D341Med (cell line): ENCODE data around the gene UNC93A.
A peak's percentile ranks its signal among the peaks of the same experiment; 100 is the strongest.
"Not testable (repeated sequence)": the region's sequence is repeated elsewhere in the genome, so short reads cannot be mapped to it uniquely, and the experiment has no call there.

Source experiments
- DNase-seq: peaks from one replicate; pipeline ENCODE4 v3.0.0; 2012; ENCODE audit warnings: low spot score

UNC93A gene

DNA sequence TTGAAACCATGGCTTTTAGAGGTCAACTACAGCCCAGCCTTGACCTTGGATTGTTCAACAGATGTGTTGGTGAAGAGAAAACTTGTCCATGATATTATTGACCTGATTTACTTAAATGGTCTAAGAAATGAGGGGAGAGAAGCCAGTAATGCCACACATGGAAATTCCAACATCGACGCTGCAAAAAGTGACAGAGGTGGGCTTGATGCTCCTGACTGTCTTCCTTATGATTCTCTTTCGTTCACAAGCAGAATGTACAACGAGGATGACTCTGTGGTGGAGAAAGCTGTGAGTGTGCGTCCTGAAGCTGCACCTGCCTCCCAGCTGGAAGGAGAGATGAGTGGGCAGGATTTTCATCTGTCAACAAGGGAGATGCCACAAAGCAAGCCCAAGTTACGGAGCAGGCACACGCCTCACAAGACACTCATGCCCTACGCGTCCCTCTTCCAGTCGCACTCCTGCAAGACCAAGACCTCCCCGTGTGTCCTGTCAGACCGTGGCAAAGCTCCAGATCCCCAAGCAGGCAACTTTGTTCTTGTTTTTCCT lies 50.0 kb downstream of the UNC93A start:
- DNase-seq, result no peak

DNA sequence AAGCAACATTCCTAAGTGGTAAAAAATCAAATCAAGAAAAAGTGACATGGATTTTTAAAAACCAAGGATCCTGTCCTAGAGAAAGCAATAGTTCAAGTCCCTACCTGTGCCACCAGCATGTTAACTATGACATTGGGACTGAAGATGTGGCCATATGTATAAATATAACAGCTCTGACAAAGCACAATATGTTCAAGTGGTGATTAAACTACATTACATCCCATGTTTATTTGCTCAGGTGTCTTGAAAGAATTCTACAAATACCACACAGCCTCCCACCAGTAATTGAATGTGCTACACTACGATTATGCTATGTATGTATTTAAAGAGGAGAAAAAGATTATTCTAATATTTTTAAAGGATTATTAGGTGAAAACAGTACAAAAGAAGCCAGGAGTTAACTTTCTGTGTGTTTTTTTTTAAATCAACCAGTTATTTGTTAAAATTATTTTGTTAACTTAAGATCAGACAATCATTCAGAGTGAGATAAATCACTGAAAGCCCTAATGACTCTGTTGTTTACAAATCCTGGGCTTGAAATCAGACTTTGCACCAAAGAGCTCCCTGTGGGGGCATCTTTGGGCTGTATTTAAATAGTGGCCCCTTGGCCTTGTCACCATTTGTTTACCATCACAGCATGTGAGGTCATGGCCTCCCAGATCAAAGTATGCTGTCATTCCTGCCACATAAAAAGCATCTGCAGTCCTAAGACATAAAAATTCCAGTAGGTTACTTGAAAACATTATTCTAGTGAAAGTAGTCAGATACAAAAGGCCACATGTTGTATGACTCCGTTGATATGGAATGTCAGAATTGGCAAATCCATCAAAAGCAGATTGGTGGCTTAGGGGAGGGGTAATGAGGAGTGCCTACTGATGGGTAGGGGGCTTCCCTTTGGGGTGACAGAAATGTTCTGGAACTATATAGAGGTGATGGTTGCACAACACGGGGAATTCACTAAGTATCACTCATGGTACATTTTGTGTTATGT lies 50.8 kb downstream of the UNC93A start:
- no peak for DNase-seq

DNA sequence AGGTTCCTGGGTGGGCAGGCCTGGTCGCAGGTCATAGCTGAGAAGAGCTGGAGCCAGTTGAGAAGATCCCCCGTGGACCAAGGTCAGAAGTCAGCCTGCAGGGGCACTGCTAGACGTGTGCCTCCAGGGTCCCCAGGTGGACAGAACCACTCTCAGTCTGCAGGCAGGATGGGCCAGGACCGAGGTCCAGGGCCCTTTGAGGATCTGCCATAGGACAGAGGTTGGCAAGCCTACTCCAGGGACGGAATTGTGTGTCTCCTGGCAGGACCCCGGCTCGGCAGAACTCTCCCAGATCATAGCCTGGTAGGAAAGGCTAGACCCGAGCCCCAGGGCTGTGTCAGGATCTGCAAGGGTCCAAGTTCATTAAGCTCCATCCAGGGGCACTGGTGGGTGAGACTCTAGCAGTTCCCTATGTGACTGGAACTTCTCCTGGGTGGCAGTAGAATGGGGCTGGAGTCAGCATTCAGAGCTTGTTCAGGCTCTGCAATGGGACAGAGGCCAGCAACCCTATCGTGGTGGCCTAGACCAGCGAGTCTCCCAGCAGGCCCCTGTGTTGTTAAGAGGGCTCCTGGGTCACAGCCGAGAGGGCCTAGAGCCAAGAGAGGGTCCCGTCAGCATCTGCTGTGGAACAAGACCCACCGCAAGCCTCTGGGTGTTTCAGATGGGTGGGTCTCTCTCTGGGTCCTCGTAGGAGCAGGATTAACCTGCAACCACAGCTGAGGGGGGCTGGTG lies 51.9 kb downstream of the UNC93A start:
- DNase-seq, result no peak

DNA sequence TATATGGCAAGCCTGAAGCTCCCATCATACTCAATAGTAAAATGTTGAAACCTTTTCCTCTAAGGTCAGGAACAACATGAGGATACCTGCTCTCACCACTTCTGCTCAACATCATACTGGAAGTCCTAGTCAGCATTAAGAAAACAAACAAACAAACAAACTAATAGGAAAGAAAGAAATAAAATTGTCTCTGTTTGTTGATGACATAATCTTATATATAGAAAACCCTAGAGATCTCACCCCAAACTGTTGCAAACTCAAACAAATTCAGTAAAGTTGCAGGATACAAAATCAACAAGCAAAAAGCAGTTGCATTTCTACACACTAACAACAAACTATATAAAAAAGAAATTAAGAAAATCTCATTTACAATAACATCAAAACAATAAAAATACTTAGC lies 54.2 kb downstream of the UNC93A start:
- DNase-seq, result no peak

DNA sequence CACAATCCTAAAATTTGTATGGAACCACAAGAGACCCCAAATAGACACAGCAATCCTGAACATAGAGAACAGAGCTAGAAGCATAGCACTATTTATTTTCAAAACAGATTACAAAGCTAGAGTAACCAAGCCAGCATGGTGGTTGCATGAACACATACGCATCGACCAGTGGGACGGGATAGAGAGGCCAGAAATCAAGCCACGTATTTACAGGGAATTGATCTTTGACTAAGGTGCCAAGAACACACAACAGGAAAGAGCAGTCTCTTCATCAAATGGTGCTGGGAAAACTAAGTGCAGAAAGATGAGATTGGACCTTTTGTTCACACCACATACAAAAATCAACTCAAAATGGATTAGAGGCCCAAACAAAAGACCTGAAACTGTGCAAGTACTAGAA lies 54.8 kb downstream of the UNC93A start:
- no peak for DNase-seq

DNA sequence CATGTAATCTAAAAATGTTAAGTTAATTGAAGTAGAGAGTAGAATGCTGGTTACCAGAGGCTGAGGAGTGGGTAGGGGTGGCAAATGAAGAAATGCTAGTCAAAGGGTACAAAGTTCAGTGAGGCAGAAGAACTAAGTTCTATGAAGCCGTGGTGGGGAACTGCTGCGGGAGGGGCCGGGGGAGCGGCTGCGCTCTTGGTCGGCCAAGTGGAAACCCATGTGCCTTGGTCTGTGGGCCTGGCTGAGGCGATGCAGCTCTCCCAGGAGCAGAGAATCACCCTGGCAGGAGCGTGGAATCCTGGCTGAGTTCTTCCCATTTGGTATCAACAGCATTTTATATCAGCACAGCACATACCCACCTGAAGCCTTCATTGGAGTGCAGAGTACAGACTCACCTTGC lies 56.1 kb downstream of the UNC93A start:
- no peak for DNase-seq

DNA sequence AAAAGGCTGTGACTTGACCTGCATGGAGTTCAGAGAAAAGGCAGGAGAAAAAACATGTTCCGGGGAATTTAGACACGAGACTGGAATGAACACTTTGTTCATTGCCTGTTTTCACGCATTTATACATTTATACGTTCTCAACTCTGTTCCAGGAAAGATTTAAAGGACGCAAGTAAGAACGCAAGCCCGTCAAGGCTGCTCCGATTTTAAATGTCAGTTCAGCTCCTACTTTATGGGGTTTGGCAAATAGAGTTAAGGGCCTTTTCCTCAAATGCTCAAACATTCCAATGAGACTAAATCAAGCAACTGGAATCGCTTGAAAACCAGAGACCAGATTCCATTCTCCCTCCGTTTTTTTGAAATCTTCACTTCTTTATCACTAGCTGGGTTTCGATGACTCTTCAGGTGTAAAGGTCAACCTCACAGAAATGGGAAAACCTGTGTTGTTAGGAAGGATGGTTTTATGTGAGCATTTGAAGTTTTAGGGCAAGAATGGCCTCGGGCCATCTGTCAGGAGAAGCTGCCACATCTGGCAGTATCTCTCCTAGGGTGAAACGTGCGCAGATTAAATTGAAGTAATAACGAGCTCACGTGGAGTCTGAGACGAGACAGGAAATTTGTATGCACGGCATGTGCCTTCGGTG lies 58.6 kb downstream of the UNC93A start:
- DNase-seq, result no peak

DNA sequence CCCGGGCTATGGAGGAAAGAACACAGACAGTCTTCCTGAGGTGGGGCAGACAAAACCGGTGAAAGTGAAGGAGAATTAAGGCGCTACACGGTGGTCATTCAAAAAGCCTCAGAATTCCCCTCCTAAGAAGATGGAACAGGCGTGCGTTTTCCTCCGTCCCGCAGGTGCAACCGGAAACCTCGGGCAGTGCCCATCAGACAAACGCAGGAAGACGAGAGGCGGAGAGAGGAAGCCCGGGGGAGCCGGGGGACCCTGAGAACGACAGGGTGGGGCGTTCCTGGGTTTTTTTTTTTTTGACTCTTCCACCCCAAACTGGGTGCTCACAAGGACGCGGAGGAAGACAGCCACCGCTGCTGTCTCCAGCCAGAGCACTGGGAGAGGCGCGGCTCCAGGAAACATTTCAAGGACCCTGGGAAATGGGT lies 59.2 kb downstream of the UNC93A start:
- no peak for DNase-seq

DNA sequence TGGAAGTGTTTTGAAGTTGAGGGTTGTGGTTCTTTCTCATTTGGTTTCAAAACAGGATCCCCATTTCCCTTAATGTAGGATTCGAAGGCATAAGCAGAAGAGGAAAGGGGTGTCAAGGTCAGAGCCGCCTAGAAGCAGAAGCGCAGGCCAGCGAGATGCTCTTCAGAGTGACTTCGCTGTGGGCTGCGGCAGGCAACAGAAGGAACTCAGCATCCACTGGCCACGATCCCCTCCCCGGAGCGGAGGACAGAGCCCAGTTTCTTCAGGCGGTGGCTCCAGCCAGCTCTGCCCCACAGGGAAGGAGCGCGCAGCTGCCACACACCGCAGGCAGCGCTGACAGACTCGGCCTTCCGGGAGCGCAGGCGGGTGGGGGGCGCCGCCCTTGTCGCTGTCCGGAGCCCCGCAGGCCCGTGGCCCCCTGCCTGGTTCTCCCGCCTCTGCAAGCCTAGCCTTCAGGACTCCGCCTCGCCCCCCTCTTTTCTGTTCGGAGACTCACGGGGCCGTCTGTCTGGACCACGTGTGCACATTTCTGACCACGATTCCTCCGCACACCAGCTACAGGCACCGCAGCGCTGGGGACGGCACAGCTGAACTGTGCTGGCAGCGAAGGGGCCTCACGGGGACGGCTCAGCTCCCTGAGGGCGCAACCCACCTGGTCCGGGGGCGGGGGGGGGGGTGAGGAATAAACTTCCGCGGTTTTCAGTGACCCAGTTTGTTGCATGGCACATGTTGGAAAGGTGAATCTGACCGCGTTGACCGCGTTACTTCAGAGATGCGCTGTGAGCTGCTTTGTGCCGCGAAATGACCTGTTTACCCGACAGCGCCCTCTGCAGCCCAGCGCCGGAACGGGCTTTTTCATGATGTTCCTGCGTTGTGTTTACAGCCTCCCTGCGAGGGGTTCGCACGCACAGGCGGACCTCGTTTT lies 59.9 kb downstream of the UNC93A start:
- DNase-seq, result peak; percentile 59

DNA sequence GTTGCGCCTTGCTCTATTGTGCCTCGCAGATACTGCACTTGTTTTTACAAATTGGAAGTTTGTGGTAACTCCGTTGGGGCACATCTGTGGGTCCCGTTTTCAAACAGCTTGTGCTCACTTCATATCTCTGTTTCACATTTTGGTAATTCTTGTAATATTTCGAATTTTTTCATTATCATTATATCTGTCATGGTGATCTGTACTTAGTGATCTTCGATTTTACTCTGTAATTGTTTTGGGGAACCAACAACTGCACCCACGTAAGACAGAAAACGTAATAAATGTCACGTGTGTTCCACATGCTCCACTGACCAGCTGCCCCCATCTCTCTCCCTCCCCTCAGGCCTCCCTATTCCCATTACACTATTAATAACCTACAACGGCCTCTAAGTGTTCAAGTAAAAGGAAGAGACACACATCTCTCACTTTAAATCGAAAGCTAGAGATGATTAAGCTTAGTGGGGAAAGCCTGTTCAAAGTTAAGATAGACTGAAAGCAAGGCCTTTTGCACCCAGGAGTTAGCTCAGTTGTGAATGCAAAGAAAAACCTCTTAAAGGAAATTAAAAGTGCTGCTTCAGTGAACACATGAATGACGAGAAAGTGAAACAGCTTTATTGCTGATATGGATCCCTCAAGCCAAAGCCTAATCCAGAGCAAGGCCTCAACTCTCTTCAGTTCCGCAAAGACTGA lies 60.7 kb downstream of the UNC93A start:
- no peak for DNase-seq

DNA sequence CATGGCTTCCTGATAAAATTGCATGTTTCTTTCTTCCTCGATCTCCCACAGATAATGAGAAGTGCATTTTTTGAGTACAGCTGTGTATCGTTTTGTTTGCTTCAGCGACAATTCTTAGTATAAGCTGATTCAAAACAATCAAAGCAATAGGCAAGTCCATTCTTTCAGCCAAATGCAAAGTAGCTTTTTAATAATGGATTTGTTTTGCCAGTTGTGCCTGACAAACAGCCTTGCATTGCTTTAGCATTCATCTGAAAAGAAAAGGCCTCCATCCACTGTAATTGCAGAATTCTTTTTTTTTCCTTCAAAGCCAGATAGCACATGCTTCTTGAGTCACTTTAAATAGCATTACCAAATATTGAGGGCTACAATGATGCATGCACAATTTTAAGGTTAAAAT lies 65.8 kb downstream of the UNC93A start:
- no peak for DNase-seq

DNA sequence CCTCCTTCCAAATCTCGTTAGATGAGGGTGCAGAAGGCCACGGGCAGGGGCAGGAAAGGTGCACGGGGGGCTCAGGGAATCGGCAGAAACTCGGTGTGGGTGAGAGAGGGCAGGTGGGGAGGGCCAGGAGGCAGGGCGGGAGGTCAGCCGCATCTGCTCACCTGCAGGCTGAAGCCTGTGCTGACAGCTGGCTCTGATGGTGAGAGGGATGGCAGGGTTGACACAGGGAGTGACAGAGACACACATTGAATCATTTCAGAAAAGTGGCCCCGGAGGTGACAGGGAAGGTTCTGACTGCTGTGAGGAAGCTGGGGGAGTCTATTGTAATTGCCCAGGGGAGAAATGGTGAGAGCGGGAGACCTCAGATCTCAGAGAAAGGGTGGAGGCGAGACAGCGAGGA lies 67.3 kb downstream of the UNC93A start:
- not testable (repeated sequence) for DNase-seq

DNA sequence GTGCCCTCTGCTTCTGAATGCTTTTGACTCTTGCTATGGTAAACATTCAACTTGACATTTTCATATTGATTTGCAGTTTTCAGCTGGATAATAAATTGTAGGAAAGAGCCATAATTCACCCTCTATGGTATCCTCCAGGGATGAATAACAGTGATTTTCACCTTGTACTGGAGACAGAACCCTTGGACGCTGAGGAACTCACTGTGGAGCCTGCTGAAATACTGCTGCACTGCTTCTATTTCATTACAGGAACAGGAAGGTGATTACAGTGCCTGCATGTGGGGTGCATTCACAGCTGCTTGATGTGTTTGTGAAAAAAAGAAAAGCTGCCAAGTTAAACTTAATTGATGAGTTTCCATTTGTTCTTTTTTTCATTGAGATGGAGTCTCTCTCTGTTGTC lies 70.1 kb downstream of the UNC93A start:
- DNase-seq, result not testable (repeated sequence)
